Left colon (tissue), 2 donors: ENCODE measurements around the gene CSRNP3. TPM values are rescaled to one million over a fixed set of nuclear protein-coding genes. Genes with fewer than 3 reads are reported as not detected.

ENCODE experiments used
- ATAC-seq: fragments of 200-7000 bp; cut with Tn5 transposase; one replicate; pipeline ENCODE4 v1.9.1; 2020; ENCODE audit warnings: mild to moderate bottlenecking, moderate library complexity
- DNase-seq, 2 donors: peaks; one replicate each; pipeline ENCODE4 v3.0.0-alpha.2; 2020
- intact Hi-C, 2 donors: fragments of 100-400 bp; cut with DNase I in 1 of 2; cut with micrococcal nuclease in 1 of 2; formaldehyde crosslinking; loops; one replicate each; pipeline versions ENCODE4 v1.11.2 to v1.14.0; 2022; cut with DNase I, micrococcal nuclease
- total RNA-seq, 2 donors: library from RNA; stranded (reverse); fragmentation: NEBNext Ultra II Directional; extraction: Animal tissue kit (Norgen Biotek cat#: 25700); gene quantifications; one replicate each; pipeline ENCODE4 v1.2.1, GENCODE V29; 2021
- donor health status: DM: no; HTN: no; CAD: no.
- donor health status: DM: yes; HTN: yes; CAD: no.

Gene CSRNP3
- total RNA-seq, 2 donors from 2014 or later, result 2.7 to 2.8 TPM

- ATAC-seq, result no peak
Observed at GRCh38 chr2:165692906-165693305, 223.4 kb downstream of the CSRNP3 start.

GRCh38 chr2:165693838-165694237, 224.3 kb downstream of the CSRNP3 start:
- DNase-seq, result no peak
- ATAC-seq, result no peak
- intact Hi-C loops, result loop anchor here in 1 of 2 donors (10.0 kb wide), 1 partner anchor 289 kb away; no protein-coding TSS in a partner anchor

More at GRCh38 chr2:165692906-165693305, 223.4 kb downstream of the CSRNP3 start:
- intact Hi-C loops, result loop anchor here in 1 of 2 donors (10.0 kb wide), 1 partner anchor 288 kb away; no protein-coding TSS in a partner anchor
- no peak for DNase-seq

DNA sequence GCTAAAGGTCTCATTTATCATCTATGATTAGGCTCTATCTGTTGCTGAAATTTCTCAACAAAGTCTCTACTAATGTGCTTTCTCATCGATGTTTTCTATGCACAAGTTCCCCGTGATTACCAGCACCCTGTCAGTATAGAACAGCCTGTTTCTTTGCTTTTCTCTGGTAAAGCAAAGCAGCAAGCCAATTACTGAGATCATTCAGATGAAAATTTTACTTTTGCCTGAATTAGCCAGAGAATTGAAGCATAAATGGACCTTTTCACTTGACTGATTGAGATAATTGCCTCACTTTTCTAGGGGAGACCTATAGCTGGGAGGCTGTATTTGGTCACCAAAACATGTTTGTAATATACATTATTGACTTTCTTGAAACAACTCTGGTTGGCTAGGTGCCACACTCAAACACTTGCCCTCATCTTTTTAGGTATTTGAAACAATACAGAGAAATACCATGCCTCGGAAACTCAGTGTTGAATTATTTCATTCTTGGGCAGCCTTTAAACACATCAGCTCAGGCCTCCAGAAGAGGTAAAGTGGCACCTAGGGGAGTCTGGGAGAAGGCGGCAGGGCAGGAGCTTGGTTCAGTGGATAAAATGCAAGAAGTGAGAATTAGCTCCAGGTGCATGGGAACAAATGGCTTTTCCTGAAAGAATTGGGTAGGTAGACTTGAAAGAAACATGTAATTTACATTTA, 228.4 kb downstream of the CSRNP3 start:
- intact Hi-C loops, result loop anchor here (5.0 to 10.0 kb wide), 2 partner anchors 293 to 296 kb away; no protein-coding TSS in a partner anchor
- DNase-seq, result no peak
- ATAC-seq, result no peak

- peak; percentile 86 for ATAC-seq
- intact Hi-C loops, result loop anchor here (5.0 to 10.0 kb wide), 2 partner anchors 294 to 296 kb away; no protein-coding TSS in a partner anchor
Observed at GRCh38 chr2:165698444-165698884, 229.0 kb downstream of the CSRNP3 start.

DNA sequence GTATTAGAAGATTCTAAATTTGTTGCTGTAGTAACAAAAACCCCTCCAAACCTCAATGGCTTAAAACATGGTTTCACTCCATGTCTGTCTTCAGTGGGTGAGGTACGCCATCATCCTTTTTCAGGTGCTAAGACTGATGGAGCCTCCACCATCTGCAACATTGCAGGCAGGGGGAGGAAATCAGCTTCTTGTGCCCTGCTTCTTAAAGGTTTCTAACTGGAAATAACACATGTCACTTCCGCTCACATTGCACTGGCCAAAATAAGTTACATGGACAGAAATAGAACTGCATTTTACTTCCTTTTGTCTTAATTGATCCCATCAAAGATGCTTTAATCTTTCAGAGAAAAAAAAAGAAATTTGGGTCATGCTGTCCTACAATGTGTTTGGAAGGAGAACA, 230.4 kb downstream of the CSRNP3 start:
- DNase-seq, result no peak
- intact Hi-C loops, result loop anchor here (5.0 to 10.0 kb wide), 2 partner anchors 295 to 298 kb away; no protein-coding TSS in a partner anchor

More at GRCh38 chr2:165698444-165698884, 229.0 kb downstream of the CSRNP3 start:
- DNase-seq, result peak in 1 of 2 donors; percentile 25

DNA sequence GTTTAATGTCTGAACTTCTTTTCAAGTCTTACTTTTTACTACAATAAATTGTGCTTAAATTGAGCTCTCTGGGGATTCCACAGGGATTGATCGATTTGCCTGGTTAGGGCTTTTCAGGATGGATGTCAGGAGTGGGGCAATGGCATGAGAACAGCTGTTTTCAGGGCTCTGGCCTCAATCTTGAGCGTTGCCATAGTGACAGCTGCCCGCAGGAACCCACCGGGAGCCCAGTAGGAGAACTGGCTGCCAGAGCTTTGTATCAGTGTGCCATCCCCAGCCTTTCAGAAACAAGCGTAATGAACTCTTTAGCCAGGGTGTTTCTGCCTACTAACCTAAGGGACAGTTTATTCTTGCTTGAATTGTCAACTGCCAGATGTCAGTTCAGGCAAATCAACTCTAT, 231.0 kb downstream of the CSRNP3 start:
- intact Hi-C loops, result no loop called here
- no peak for ATAC-seq
- DNase-seq, result no peak

More for the DNA sequence above, 230.4 kb downstream of the CSRNP3 start:
- ATAC-seq, result no peak

DNA sequence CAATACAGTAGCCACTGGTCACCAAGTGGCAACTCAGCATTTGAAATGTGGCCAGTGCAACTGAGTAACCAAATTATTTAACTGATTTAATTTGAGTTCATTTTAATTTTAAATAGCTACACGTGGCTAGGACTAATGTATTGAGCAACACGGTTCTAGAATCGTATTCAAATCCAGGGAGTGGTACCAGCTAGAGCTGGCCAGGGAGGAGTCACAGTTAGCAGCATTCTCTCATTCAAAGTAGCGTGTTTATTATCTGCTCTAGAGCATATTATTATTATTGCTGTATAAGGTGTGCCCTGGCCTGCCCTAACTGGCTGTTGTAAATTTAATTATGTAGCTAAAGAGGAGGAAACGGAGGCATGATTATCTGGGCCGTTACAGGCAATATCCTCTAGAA, 231.6 kb downstream of the CSRNP3 start:
- no peak for DNase-seq
- ATAC-seq, result peak; percentile 49
- intact Hi-C loops, result no loop called here

- ATAC-seq, result no peak
- intact Hi-C loops, result no loop called here
- DNase-seq, result no peak
Observed at GRCh38 chr2:165706960-165707487, 237.5 kb downstream of the CSRNP3 start.

DNA sequence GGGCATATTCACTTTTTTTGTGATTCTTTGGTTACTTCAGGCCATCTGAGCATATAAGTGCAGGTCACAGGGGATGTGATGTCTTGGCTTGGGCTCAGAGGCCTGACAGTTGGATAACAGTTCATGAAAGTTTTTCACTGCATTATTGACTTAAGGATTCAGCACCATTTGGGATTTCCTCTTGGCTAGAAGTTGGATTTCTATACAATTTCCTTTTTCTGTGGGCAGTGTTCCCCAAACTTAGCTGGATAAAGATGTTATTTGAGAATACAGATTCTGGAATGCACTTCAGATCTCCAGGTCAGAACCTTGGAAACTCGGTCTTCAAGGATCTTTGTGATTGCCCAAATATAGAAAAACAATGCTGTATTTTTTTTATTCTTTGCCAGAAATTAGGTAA, 246.6 kb downstream of the CSRNP3 start:
- intact Hi-C loops, result no loop called here
- ATAC-seq (no peak), DNase-seq (no peak)

- intact Hi-C loops, result no loop called here
Observed at GRCh38 chr2:165718610-165719210, 249.2 kb downstream of the CSRNP3 start.

DNA sequence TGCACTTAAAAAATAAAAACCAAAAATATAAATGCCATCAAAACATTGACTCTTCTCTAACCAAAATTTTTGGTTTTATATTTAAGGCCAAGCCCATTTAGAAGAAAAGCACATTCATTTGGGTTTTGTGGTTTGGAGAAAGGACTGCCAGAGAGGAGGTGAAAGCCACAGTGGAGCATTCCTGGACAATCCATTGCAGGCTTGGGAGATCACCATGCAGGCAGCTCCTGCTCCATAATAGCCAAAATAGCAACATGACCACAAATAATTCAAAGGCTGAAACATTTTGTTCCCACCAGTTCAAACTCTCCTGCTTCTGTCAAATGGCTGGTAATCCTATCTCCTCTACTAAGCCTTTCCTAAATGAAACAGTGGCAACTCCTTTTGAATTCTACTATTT, 251.0 kb downstream of the CSRNP3 start:
- DNase-seq, result no peak
- no peak for ATAC-seq
- intact Hi-C loops, result no loop called here

More at GRCh38 chr2:165718610-165719210, 249.2 kb downstream of the CSRNP3 start:
- DNase-seq (no peak), ATAC-seq (no peak)

DNA sequence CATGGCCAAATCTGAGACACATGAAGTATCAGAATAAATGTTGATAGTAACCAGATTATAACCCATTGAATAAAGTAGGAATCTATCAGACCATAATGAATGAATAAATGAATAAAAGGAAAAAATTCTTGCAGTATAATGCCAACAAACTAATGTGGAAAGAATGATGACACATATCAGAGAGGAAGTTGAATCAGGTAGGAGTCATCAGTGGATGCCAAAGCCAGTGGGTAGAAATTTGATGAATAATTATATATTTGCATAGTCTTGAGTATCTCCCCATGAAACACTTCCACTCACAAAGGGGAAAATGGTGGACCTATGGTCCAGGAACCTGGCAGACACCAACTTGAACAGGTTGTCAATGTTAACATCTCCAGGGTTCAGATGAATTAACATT, 255.9 kb downstream of the CSRNP3 start:
- intact Hi-C loops, result no loop called here
- DNase-seq (no peak), ATAC-seq (no peak)

Other genes starting within 250 kb of the CSRNP3 start
- gene SCN2A, start 230.3 kb upstream of the CSRNP3 start, total RNA-seq, result under 1 TPM in 1 of 2 donors, not detected in 1; 0.14 TPM